HG02610 (cell line): ENCODE measurements around the gene NOP14.
"Not testable (repeated sequence)": the region's sequence is repeated elsewhere in the genome, so short reads cannot be mapped to it uniquely, and the experiment has no call there.

Source experiments
- ATAC-seq: cut with Tn5 transposase; IDR thresholded peaks from one replicate; pipeline ENCODE4 v1.9.1; 2021; ENCODE audit warnings: mild to moderate bottlenecking, moderate library complexity; ENCODE audit not compliant: unreplicated experiment

The NOP14 gene

GRCh38 chr4:2943364-2944090 lies 19.7 kb downstream of the NOP14 start:
- ATAC-seq = no peak

GRCh38 chr4:2942532-2943363 lies 20.5 kb downstream of the NOP14 start:
- no peak for ATAC-seq

GRCh38 chr4:2942037-2942531 lies 21.1 kb downstream of the NOP14 start:
- ATAC-seq = no peak

GRCh38 chr4:2941138-2942036 lies 21.8 kb downstream of the NOP14 start:
- ATAC-seq = no peak

- ATAC-seq = no peak
Observed at GRCh38 chr4:2940267-2941137, 22.7 kb downstream of the NOP14 start.

- no peak for ATAC-seq
Observed at GRCh38 chr4:2939383-2940243, 23.6 kb downstream of the NOP14 start.

- no peak for ATAC-seq
Observed at GRCh38 chr4:2938906-2939305, 24.3 kb downstream of the NOP14 start.

- not testable (repeated sequence) for ATAC-seq
Observed at GRCh38 chr4:2938411-2938810, 24.8 kb downstream of the NOP14 start.

GRCh38 chr4:2937986-2938385 lies 25.2 kb downstream of the NOP14 start:
- ATAC-seq = no peak

- ATAC-seq = no peak
Observed at GRCh38 chr4:2937146-2937857, 25.9 kb downstream of the NOP14 start.

- no peak for ATAC-seq
Observed at GRCh38 chr4:2936773-2937145, 26.4 kb downstream of the NOP14 start.

- ATAC-seq = no peak
Observed at GRCh38 chr4:2935762-2936743, 27.2 kb downstream of the NOP14 start.

GRCh38 chr4:2934813-2935761 lies 28.1 kb downstream of the NOP14 start:
- ATAC-seq = peak; percentile 47

- no peak for ATAC-seq
Observed at GRCh38 chr4:2934077-2934812, 29.0 kb downstream of the NOP14 start.

GRCh38 chr4:2933566-2934076 lies 29.6 kb downstream of the NOP14 start:
- no peak for ATAC-seq
